IMR-90 (cell line): ENCODE data around the gene SERPING1.

ENCODE experiments used
- BHLHE40 ChIP-seq: fragments of 150-350 bp; IDR thresholded peaks from 2 replicates; pipeline ENCODE4 v1.6.1; 2016; ENCODE audit warnings: mild to moderate bottlenecking, low read depth, low read length
- CEBPB ChIP-seq: IDR thresholded peaks from 2 replicates; pipeline ENCODE4 v1.6.1; 2012; ENCODE audit warnings: low read depth, low read length, improper control_type of control experiment
- CHD1 ChIP-seq: IDR thresholded peaks from 2 replicates; pipeline ENCODE4 v1.6.1; 2012; ENCODE audit warnings: low read depth, low read length, improper control_type of control experiment
- ELK1 ChIP-seq: fragments of 150-350 bp; IDR thresholded peaks from 2 replicates; pipeline ENCODE4 v1.6.1; 2016; ENCODE audit warnings: low read depth, mild to moderate bottlenecking, low read length, moderate library complexity, borderline replicate concordance
- MAFK ChIP-seq: IDR thresholded peaks from 2 replicates; pipeline ENCODE4 v1.6.1; 2012; ENCODE audit warnings: low read depth, low read length, improper control_type of control experiment
- MXI1 ChIP-seq: IDR thresholded peaks from 2 replicates; pipeline ENCODE4 v1.6.1; 2012; ENCODE audit warnings: low read depth, mild to moderate bottlenecking, low read length, moderate library complexity, borderline replicate concordance
- NFE2L2 ChIP-seq: fragments of 150-350 bp; IDR thresholded peaks from 2 replicates; pipeline ENCODE4 v1.6.1; 2016; ENCODE audit warnings: low read depth, mild to moderate bottlenecking, low read length
- POLR2A ChIP-seq: IDR thresholded peaks from 2 replicates; pipeline ENCODE4 v1.6.1; 2012; ENCODE audit warnings: mild to moderate bottlenecking, low read depth, low read length
- RAD21 ChIP-seq: IDR thresholded peaks from 2 replicates; pipeline ENCODE4 v1.6.1; 2012; ENCODE audit warnings: low read length, improper control_type of control experiment
- RCOR1 ChIP-seq: IDR thresholded peaks from 2 replicates; pipeline ENCODE4 v1.6.1; 2012; ENCODE audit warnings: mild to moderate bottlenecking, low read length, improper control_type of control experiment; ENCODE audit not compliant: insufficient replicate concordance
- USF2 ChIP-seq: fragments of 150-350 bp; IDR thresholded peaks from 2 replicates; pipeline ENCODE4 v1.6.1; 2017; ENCODE audit warnings: mild to moderate bottlenecking, antibody characterized with exemption, low read length, low read depth
- TF ChIP-seq, protein P1 (sequence below): conservative IDR thresholded peaks from 2 replicates; pipeline ENCODE4 v1.5.1; 2012; ENCODE audit warnings: mild to moderate bottlenecking, low read depth, low read length, improper control_type of control experiment

DNA sequence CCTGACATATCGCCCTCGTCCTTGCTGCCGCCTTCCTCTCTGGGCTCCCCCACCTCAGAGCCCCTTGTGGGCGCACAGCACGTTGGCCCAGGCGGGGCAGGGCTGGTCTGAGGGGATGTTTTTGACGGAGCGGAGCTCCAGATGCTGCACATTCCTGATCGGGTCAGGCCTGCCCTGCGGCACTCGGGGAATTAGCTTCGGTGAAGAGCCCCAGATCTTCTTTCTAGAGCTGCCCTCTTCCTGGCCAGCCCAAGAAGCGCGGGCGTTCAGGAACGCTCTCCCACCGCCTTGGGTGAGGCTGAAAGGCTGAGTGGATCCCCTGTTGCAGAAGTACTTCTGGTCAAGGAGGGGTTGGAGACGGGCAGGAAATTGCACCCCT lies 40.1 kb downstream of the SERPING1 start:
- TF ChIP-seq, protein P1, sequence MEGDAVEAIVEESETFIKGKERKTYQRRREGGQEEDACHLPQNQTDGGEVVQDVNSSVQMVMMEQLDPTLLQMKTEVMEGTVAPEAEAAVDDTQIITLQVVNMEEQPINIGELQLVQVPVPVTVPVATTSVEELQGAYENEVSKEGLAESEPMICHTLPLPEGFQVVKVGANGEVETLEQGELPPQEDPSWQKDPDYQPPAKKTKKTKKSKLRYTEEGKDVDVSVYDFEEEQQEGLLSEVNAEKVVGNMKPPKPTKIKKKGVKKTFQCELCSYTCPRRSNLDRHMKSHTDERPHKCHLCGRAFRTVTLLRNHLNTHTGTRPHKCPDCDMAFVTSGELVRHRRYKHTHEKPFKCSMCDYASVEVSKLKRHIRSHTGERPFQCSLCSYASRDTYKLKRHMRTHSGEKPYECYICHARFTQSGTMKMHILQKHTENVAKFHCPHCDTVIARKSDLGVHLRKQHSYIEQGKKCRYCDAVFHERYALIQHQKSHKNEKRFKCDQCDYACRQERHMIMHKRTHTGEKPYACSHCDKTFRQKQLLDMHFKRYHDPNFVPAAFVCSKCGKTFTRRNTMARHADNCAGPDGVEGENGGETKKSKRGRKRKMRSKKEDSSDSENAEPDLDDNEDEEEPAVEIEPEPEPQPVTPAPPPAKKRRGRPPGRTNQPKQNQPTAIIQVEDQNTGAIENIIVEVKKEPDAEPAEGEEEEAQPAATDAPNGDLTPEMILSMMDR: no peak
- TF ChIP-seq BHLHE40 (no peak), RAD21 (no peak), CHD1 (no peak), POLR2A (no peak), ELK1 (no peak), RCOR1 (no peak), USF2 (no peak), CEBPB (no peak), NFE2L2 (no peak), MAFK (no peak), MXI1 (no peak)
